A549 (cell line): Measurements from ENCODE around the gene ARHGAP31. TPM values are rescaled to one million over a fixed set of nuclear protein-coding genes. Genes with fewer than 3 reads are reported as not detected.

Experiments
- ATAC-seq, 2 experiments: fragments of 200-7000 bp in 1 of 2; fragments of >200 bp in 1 of 2; cut with Nextera tagmentation in 1 of 2; cut with Tn5 transposase in 1 of 2; 3 replicates each; pipeline versions ENCODE4 v1.8.0 to v1.9.1; 2018 to 2020; ENCODE audit warnings: mild to moderate bottlenecking in 1 of 2, moderate library complexity in 1 of 2
- CTCF ChIA-PET: fragments of 300-600 bp; sonication (Branson Sonifier 250); formaldehyde crosslinking; extraction: SDS; loops from one replicate; lab custom pipeline; 2021; ENCODE audit warnings: antibody characterized with exemption, inconsistent platforms; lab: Yijun Ruan, JAX
- POLR2A ChIA-PET: fragments of 350-600 bp; formaldehyde crosslinking; extraction: SDS; loops from one replicate; lab custom pipeline; 2021; ENCODE audit warnings: antibody characterized with exemption, inconsistent platforms; lab: Yijun Ruan, JAX
- DNase-seq, 2 experiments: peaks; one replicate each; pipeline versions ENCODE4 v3.0.0 to v3.0.0-alpha.2; 2011 to 2016; ENCODE audit warnings: low read depth in 1 of 2, low spot score in 1 of 2
- FAIRE-seq: peaks from 2 replicates; lab custom pipeline; 2011; peaks lifted over from hg19 to GRCh38; lab: Jason Lieb, UNC
- H3K27ac ChIP-seq, 2 experiments: fragments of >200 bp; sonication (Bioruptor Twin); formaldehyde crosslinking; 3 replicates each; pipeline ENCODE4 v1.5.1; 2016 to 2017
- H3K4me1 ChIP-seq: fragments of >200 bp; sonication (Bioruptor Twin); formaldehyde crosslinking; 3 replicates; pipeline ENCODE4 v1.6.1; 2016
- H3K4me2 ChIP-seq: fragments of >200 bp; sonication (Bioruptor Twin); formaldehyde crosslinking; 3 replicates; pipeline ENCODE4 v1.6.1; 2016
- H3K4me3 ChIP-seq: fragments of >200 bp; sonication (Bioruptor Twin); formaldehyde crosslinking; 3 replicates; pipeline ENCODE4 v1.5.1; 2016
- H3K9me3 ChIP-seq: fragments of >200 bp; sonication (Bioruptor Twin); formaldehyde crosslinking; 3 replicates; pipeline ENCODE4 v1.6.1; 2016
- BHLHE40 ChIP-seq: IDR thresholded peaks from 2 replicates; pipeline ENCODE4 v1.6.1; 2012; ENCODE audit warnings: low read depth, low read length, inconsistent platforms
- CBX2 ChIP-seq: fragments of 200-600 bp; sonication (generic); IDR thresholded peaks from 2 replicates; pipeline ENCODE4 v1.6.1; 2016; ENCODE audit warnings: low read depth, mild to moderate bottlenecking, borderline replicate concordance
- CEBPB ChIP-seq, 2 experiments: fragments of >200 bp in 1 of 2; sonication (Bioruptor Twin) in 1 of 2; formaldehyde crosslinking in 1 of 2; IDR thresholded peaks; 2 replicates each; pipeline ENCODE4 v1.6.1; 2012 to 2016
- CHD2 ChIP-seq: fragments of 150-350 bp; IDR thresholded peaks from 2 replicates; pipeline ENCODE4 v1.6.1; 2014; ENCODE audit warnings: low read length; ENCODE audit not compliant: partially characterized antibody
- CHD4 ChIP-seq: fragments of 200-600 bp; sonication (generic); IDR thresholded peaks from 2 replicates; pipeline ENCODE4 v1.6.1; 2016; ENCODE audit warnings: antibody characterized with exemption, mild to moderate bottlenecking, borderline replicate concordance
- EHMT2 ChIP-seq: fragments of 200-600 bp; sonication (generic); IDR thresholded peaks from 2 replicates; pipeline ENCODE4 v1.6.1; 2016; ENCODE audit warnings: antibody characterized with exemption, low read depth, mild to moderate bottlenecking, moderate library complexity
- GATA3 ChIP-seq: IDR thresholded peaks from 2 replicates; pipeline ENCODE4 v1.6.1; 2012; ENCODE audit warnings: borderline replicate concordance
- HDAC2 ChIP-seq: fragments of 200-600 bp; sonication (generic); IDR thresholded peaks from 2 replicates; pipeline ENCODE4 v1.6.1; 2016
- HOXB5 ChIP-seq: fragments of 250-450 bp; sonication (Bioruptor Pico); IDR thresholded peaks from 2 replicates; pipeline ENCODE4 v1.5.0; 2020; ENCODE audit warnings: mild to moderate bottlenecking, moderate library complexity
- JUNB ChIP-seq: fragments of >200 bp; sonication (Bioruptor Twin); formaldehyde crosslinking; IDR thresholded peaks from 2 replicates; pipeline ENCODE4 v1.6.1; 2016
- NR3C1 ChIP-seq: fragments of >200 bp; sonication (Bioruptor Twin); formaldehyde crosslinking; IDR thresholded peaks from 3 replicates; pipeline ENCODE4 v1.6.1; 2017
- RAD21 ChIP-seq, 2 experiments: fragments of >200 bp in 1 of 2; sonication (Bioruptor Twin) in 1 of 2; formaldehyde crosslinking in 1 of 2; IDR thresholded peaks in 1 of 2; conservative IDR thresholded peaks in 1 of 2; 2 replicates in 1 of 2; 3 replicates in 1 of 2; pipeline ENCODE4 v1.6.1; 2012 to 2018; ENCODE audit warnings: inconsistent platforms in 1 of 2
- RARB ChIP-seq: fragments of 250-450 bp; sonication (Bioruptor Pico); IDR thresholded peaks from 2 replicates; pipeline ENCODE4 v1.8.0; 2021; ENCODE audit warnings: mild to moderate bottlenecking, moderate library complexity
- SMC3 ChIP-seq: fragments of >200 bp; sonication (Bioruptor Twin); formaldehyde crosslinking; IDR thresholded peaks from 3 replicates; pipeline ENCODE4 v1.6.1; 2018; ENCODE audit warnings: inconsistent platforms
- SREBF2 ChIP-seq: fragments of 450-650 bp; IDR thresholded peaks from 2 replicates; pipeline ENCODE4 v1.6.1; 2014; ENCODE audit warnings: mild to moderate bottlenecking, moderate library complexity
- TFCP2L1 ChIP-seq: fragments of 250-450 bp; sonication (Bioruptor Pico); IDR thresholded peaks from 2 replicates; pipeline ENCODE4 v1.5.0; 2021; ENCODE audit warnings: mild to moderate bottlenecking
- TP53 ChIP-seq: fragments of 250-450 bp; sonication (Bioruptor Pico); IDR thresholded peaks from 2 replicates; pipeline ENCODE4 v1.5.0; 2021; ENCODE audit warnings: mild to moderate bottlenecking, moderate library complexity
- WGBS: methylation state at CpG from one replicate; pipeline ENCODE4 v1.1.6; 2017; ENCODE audit errors: missing lambda C conversion rate; 5-methylcytosine and 5-hydroxymethylcytosine counted together
- polyA plus RNA-seq, 4 experiments: library from polyadenylated mRNA; depleted of rRNA in 3 of 4; stranded (reverse); fragments of >200 nt; fragmentation: RNase III in 1 of 4; extraction: RNeasy Plus Mini Kit Qiagen cat#74134 plus additional on column Dnase treatment in 1 of 4; gene quantifications; 2 replicates in 3 of 4; 3 replicates in 1 of 4; pipeline ENCODE4 v1.2.3, GENCODE V29; 2011 to 2017
- TF ChIP-seq, protein P1 (sequence below): fragments of 150-350 bp; IDR thresholded peaks from 2 replicates; pipeline ENCODE4 v1.6.1; 2014; ENCODE audit warnings: low read depth, mild to moderate bottlenecking, low read length
- TF ChIP-seq, protein P2 (sequence below): fragments of 200-600 bp; sonication (generic); IDR thresholded peaks from 2 replicates; pipeline ENCODE4 v1.6.1; 2016; ENCODE audit warnings: antibody characterized with exemption, mild to moderate bottlenecking, moderate library complexity
- TF ChIP-seq, protein P3 (sequence below): IDR thresholded peaks from 2 replicates; pipeline ENCODE4 v1.6.1; 2012
- TF ChIP-seq, protein P4 (sequence below): fragments of >200 bp; sonication (Bioruptor Twin); formaldehyde crosslinking; IDR thresholded peaks from 2 replicates; pipeline ENCODE4 v1.6.1; 2016
- TF ChIP-seq, protein P5 (sequence below): IDR thresholded peaks from 2 replicates; pipeline ENCODE4 v1.6.1; 2012; ENCODE audit warnings: low read depth, borderline replicate concordance
- TF ChIP-seq, protein P6 (sequence below): IDR thresholded peaks from 2 replicates; pipeline ENCODE4 v1.6.1; 2012

ARHGAP31 gene
- polyA plus RNA-seq, 2 of the 4 experiments (the other 2 are of a cell fraction) = 0.93 to 1.3 TPM

DNA sequence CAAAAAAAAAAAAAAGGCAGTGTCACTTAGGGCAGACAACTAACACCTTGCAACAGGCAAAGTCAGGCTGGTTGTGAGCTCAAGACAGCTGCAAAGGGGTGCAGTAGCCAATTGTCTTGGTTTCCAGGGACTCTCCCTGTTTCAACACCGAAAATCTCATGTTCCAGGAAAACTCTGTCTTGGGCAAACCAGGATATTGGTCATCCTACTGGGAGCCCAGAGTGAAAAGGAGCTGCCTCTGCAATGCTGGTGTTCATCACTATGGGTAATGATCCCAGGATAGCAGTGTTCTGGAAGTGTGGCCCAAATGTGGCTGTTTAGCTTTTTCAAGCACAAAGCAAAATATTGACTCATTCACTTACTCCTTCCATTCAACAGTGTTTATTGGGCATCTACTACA is 82.6 kb downstream of the ARHGAP31 start:
- Histone ChIP-seq H3K4me3 (no peak overlapping the region), H3K4me1 (no peaks in the 10 kb centered on the region), H3K9me3 (no peaks in the 10 kb centered on the region), H3K4me2 (no peak overlapping the region), H3K27ac (no peak overlapping the region)
- DNase-seq (no peak), ATAC-seq (no peak), FAIRE-seq (no peak)
- ChIA-PET CTCF (no interaction called here), POLR2A (no interaction called here)
- 31% methylated on average over 1 of the region's 1 CpG for WGBS
- TF ChIP-seq SMC3 (no peak), GATA3 (no peak), NR3C1 (no peak), HOXB5 (CRISPR knock-in tag) (no peak)
- TF ChIP-seq, all 56 proteins: peak for 0

DNA sequence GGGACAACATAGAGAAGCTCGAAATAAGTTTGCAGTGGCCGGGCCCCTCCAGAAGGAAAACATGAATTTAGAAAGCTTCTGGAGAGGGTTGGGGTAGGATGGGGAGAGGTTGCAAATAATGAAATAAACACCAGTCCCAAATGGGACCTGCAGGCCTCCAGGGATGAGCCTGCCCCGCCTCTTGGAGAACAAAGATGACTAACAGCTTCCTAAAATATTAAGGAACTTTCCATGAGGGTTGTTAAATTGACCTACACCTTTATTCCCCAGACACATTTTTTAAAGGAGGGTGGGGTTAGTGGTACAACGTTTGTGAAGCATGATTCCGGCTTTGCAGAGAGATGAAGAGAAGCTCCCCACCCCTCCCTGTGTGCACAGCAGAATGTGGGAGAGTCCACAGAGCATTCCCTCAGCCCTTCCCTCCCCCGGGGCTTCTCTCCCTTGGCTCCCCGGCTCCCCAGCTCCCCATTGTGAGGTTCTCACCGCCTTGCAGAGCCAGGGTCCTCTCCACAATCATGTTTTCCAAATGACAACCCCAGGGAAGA is 84.1 kb downstream of the ARHGAP31 start:
- FAIRE-seq = no peak
- POLR2A ChIA-PET = no interaction called here
- 50% methylated on average over 8 of the region's 8 CpGs for WGBS

DNA sequence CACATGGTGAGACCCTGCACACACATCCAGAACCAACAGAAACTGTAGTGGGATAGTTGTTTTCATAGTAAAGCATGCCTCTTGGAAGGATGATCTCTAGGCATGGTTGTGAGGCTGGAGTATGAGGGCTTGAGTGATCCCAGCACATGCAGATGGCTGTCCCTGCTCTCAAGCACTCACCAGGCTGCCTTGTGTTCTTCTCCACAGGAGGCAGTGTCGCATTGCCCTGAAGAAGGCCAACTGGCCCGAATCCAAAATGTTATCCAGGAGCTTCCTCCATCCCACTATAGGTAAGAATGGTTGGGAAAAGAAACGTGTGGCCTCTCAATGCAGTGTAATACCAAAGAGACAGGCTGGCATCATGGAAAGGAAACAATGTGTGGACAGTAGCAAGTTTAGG is 86.5 kb downstream of the ARHGAP31 start:
- no peaks in the 10 kb centered on the region for H3K9me3 ChIP-seq
- peak; percentile 65 to 79; a peak in 4 of 6 replicates for ATAC-seq
- no peak overlapping the region for H3K4me3 ChIP-seq
- DNase-seq = peak in 1 of 2 experiments; percentile 45
- CTCF ChIA-PET = interaction anchor here (0.6 to 1.5 kb wide), 4 partner anchors 9 to 310 kb away, joined by 3 read pairs; no protein-coding TSS in a partner anchor
- no peak overlapping the region for H3K27ac ChIP-seq
- FAIRE-seq = no peak
- no peaks in the 10 kb centered on the region for H3K4me1 ChIP-seq
- WGBS = 54% methylated on average over 3 of the region's 3 CpGs
- no peak overlapping the region for H3K4me2 ChIP-seq
- POLR2A ChIA-PET = no interaction called here
- no peak for TF ChIP-seq TP53 (CRISPR knock-in tag)
- TF ChIP-seq RAD21 (conservative IDR thresholded peaks at IDR 0.05 in 1 of 2, IDR thresholded peaks at IDR 0.05 in 1 of 2) = peak in 1 of 2 experiments; percentile 31; a peak in 2 of 5 replicates

More for the DNA sequence above, 84.1 kb downstream of the ARHGAP31 start:
- CTCF ChIA-PET = interaction anchor here (1.1 kb wide), 1 partner anchor 91 kb away, joined by 3 read pairs; no protein-coding TSS in a partner anchor
- ATAC-seq = no peak
- Histone ChIP-seq H3K27ac (no peak overlapping the region), H3K4me2 (no peak overlapping the region), H3K9me3 (no peaks in the 10 kb centered on the region), H3K4me1 (no peaks in the 10 kb centered on the region), H3K4me3 (no peak overlapping the region)
- TF ChIP-seq RARB (CRISPR knock-in tag) = no peak
- TF ChIP-seq CHD2 = no peak
- no peak for TF ChIP-seq HDAC2
- DNase-seq = no peak

DNA sequence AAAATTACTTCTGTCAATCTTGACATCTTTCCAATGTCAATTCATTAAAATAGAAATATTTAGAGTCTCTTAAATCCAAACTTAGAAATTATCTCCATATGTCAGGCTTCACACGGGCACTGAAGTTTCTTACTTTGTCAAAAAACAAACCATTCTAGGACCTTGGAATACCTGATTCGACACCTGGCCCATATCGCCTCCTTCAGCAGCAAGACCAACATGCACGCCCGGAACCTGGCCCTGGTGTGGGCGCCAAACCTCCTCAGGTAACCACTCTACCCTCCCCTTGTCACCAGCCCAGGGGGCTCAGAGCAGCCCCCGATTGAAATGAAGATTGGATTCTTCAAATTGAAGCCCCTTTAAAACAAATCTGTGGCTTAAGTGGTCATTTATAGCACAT is 88.0 kb downstream of the ARHGAP31 start:
- Histone ChIP-seq H3K4me3 (no peak overlapping the region), H3K27ac (no peak overlapping the region), H3K4me2 (no peak overlapping the region), H3K9me3 (no peaks in the 10 kb centered on the region), H3K4me1 (no peaks in the 10 kb centered on the region)
- POLR2A ChIA-PET = no interaction called here
- no peak for FAIRE-seq
- no peak for DNase-seq
- ATAC-seq = no peak
- 87% methylated on average over 7 of the region's 7 CpGs for WGBS
- no peak for TF ChIP-seq CHD4
- TF ChIP-seq, protein P1, sequence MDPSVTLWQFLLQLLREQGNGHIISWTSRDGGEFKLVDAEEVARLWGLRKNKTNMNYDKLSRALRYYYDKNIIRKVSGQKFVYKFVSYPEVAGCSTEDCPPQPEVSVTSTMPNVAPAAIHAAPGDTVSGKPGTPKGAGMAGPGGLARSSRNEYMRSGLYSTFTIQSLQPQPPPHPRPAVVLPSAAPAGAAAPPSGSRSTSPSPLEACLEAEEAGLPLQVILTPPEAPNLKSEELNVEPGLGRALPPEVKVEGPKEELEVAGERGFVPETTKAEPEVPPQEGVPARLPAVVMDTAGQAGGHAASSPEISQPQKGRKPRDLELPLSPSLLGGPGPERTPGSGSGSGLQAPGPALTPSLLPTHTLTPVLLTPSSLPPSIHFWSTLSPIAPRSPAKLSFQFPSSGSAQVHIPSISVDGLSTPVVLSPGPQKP = no peak
- TF ChIP-seq EHMT2 = no peak
- no peak for TF ChIP-seq TFCP2L1
- no peak for TF ChIP-seq NR3C1
- TF ChIP-seq, protein P2, sequence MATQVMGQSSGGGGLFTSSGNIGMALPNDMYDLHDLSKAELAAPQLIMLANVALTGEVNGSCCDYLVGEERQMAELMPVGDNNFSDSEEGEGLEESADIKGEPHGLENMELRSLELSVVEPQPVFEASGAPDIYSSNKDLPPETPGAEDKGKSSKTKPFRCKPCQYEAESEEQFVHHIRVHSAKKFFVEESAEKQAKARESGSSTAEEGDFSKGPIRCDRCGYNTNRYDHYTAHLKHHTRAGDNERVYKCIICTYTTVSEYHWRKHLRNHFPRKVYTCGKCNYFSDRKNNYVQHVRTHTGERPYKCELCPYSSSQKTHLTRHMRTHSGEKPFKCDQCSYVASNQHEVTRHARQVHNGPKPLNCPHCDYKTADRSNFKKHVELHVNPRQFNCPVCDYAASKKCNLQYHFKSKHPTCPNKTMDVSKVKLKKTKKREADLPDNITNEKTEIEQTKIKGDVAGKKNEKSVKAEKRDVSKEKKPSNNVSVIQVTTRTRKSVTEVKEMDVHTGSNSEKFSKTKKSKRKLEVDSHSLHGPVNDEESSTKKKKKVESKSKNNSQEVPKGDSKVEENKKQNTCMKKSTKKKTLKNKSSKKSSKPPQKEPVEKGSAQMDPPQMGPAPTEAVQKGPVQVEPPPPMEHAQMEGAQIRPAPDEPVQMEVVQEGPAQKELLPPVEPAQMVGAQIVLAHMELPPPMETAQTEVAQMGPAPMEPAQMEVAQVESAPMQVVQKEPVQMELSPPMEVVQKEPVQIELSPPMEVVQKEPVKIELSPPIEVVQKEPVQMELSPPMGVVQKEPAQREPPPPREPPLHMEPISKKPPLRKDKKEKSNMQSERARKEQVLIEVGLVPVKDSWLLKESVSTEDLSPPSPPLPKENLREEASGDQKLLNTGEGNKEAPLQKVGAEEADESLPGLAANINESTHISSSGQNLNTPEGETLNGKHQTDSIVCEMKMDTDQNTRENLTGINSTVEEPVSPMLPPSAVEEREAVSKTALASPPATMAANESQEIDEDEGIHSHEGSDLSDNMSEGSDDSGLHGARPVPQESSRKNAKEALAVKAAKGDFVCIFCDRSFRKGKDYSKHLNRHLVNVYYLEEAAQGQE = no peak
- no peak for TF ChIP-seq SREBF2
- TF ChIP-seq, protein P3, sequence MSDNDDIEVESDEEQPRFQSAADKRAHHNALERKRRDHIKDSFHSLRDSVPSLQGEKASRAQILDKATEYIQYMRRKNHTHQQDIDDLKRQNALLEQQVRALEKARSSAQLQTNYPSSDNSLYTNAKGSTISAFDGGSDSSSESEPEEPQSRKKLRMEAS = no peak
- no peak for TF ChIP-seq CHD2
- TF ChIP-seq, protein P4, sequence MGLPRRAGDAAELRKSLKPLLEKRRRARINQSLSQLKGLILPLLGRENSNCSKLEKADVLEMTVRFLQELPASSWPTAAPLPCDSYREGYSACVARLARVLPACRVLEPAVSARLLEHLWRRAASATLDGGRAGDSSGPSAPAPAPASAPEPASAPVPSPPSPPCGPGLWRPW = no peak
- TF ChIP-seq CBX2 = no peak
- TF ChIP-seq JUNB = no peak
- no peak for TF ChIP-seq BHLHE40
- TF ChIP-seq CEBPB (IDR thresholded peaks at IDR 0.05) = no peak
- TF ChIP-seq, protein P5, sequence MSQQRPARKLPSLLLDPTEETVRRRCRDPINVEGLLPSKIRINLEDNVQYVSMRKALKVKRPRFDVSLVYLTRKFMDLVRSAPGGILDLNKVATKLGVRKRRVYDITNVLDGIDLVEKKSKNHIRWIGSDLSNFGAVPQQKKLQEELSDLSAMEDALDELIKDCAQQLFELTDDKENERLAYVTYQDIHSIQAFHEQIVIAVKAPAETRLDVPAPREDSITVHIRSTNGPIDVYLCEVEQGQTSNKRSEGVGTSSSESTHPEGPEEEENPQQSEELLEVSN = no peak
- TF ChIP-seq, protein P6, sequence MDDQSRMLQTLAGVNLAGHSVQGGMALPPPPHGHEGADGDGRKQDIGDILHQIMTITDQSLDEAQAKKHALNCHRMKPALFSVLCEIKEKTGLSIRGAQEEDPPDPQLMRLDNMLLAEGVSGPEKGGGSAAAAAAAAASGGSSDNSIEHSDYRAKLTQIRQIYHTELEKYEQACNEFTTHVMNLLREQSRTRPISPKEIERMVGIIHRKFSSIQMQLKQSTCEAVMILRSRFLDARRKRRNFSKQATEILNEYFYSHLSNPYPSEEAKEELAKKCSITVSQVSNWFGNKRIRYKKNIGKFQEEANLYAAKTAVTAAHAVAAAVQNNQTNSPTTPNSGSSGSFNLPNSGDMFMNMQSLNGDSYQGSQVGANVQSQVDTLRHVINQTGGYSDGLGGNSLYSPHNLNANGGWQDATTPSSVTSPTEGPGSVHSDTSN = no peak
- TF ChIP-seq, all 56 proteins: peak for 0
- CTCF ChIA-PET = interaction anchor here (1.5 kb wide), 1 partner anchor 308 kb away, joined by 3 read pairs; no protein-coding TSS in a partner anchor
